Body of pancreas (tissue), 4 donors: ENCODE results near the gene IRF3.
"Not testable (repeated sequence)": the region's sequence is repeated elsewhere in the genome, so short reads cannot be mapped to it uniquely, and the experiment has no call there.

Experiments used
- CTCF ChIP-seq, 7 experiments: fragments of 450-650 bp in 4 of 7; fragments of 200-600 bp in 3 of 7; sonication (generic) in 3 of 7; IDR thresholded peaks; one replicate each; pipeline ENCODE4 v1.5.1; 2016 to 2019; ENCODE audit warnings: antibody characterized with exemption in 7 of 7
- POLR2A ChIP-seq, 3 donors: fragments of 450-650 bp; IDR thresholded peaks; one replicate each; pipeline ENCODE4 v1.6.1; 2016; ENCODE audit warnings: antibody characterized with exemption in 3 of 3, mild to moderate bottlenecking in 2 of 3

GRCh38 chr19:49617860-49618259 is 47.8 kb downstream of the IRF3 start:
- not testable (repeated sequence) for TF ChIP-seq CTCF, POLR2A (IDR thresholded peaks at IDR 0.05)
